Adrenal gland (tissue), 12 donors: ENCODE measurements around the gene LDB2. TPM values are rescaled to one million over a fixed set of nuclear protein-coding genes. Genes with fewer than 3 reads are reported as not detected.

Experiments
- DNase-seq, 7 donors: peaks; one replicate each; pipeline ENCODE4 v3.0.0-alpha.2; 2019 to 2020
- H3K27ac ChIP-seq, 5 donors: fragments of 200-600 bp; sonication (generic) in 4 of 5; 1 replicate in 3 of 5; 2 replicates in 2 of 5; pipeline versions ENCODE4 v1.5.1 to v1.8.0; 2016 to 2020; ENCODE audit warnings: mild to moderate bottlenecking in 1 of 5
- H3K27me3 ChIP-seq: fragments of 200-600 bp; 2 replicates; pipeline ENCODE4 v1.8.0; 2021
- H3K36me3 ChIP-seq, 2 donors: fragments of 200-600 bp; replicated peaks in 1 of 2; 1 replicate in 1 of 2; 2 replicates in 1 of 2; pipeline versions ENCODE4 v1.5.1 to v1.8.0; 2018 to 2022
- H3K4me1 ChIP-seq, 2 donors: fragments of 200-600 bp; replicated peaks in 1 of 2; 1 replicate in 1 of 2; 2 replicates in 1 of 2; pipeline versions ENCODE4 v1.5.1 to v1.8.0; 2018 to 2021
- H3K4me3 ChIP-seq, 4 donors: fragments of 200-600 bp; sonication (generic) in 3 of 4; one replicate each; pipeline ENCODE4 v1.5.1; 2016 to 2018
- H3K9me3 ChIP-seq, 3 donors: fragments of 200-600 bp; sonication (generic) in 1 of 3; replicated peaks in 1 of 3; 1 replicate in 2 of 3; 2 replicates in 1 of 3; pipeline versions ENCODE4 v1.5.1 to v1.8.0; 2016 to 2021
- POLR2A ChIP-seq, 2 donors: fragments of 450-650 bp; IDR thresholded peaks; one replicate each; pipeline ENCODE4 v1.6.1; 2017; ENCODE audit warnings: antibody characterized with exemption in 2 of 2, mild to moderate bottlenecking in 2 of 2, moderate library complexity in 1 of 2
- WGBS, 4 donors: extraction: QIAGEN DNeasy Blood & Tissue Kit in 2 of 4; methylation state at CpG; one replicate each; pipeline versions ENCODE4 v1.1.5 to v1.1.7; 2013 to 2017; 5-methylcytosine and 5-hydroxymethylcytosine counted together
- intact Hi-C, 2 donors: fragments of 100-400 bp; cut with DNase I; formaldehyde crosslinking; loops; one replicate each; pipeline versions ENCODE4 v1.14.1 to v1.15.0; 2022 to 2023
- polyA plus RNA-seq, 3 donors: library from polyadenylated mRNA; stranded (reverse); fragments of 200-250 nt in 2 of 3; fragments of 350-450 nt in 1 of 3; fragmentation: Illumina TruSeq in 1 of 3; extraction: RNeasy Lipid Tissue Mini Kit (QIAGEN cat#74804) in 1 of 3; gene quantifications; one replicate each; pipeline ENCODE4 v1.2.3, GENCODE V29; 2013 to 2014
- total RNA-seq, 9 donors: library from RNA; depleted of rRNA in 4 of 9; stranded (reverse); fragments of >200 nt in 4 of 9; fragments of 120-200 nt in 1 of 9; fragmentation: NEBNext Ultra II Directional in 1 of 9; extraction: Animal tissue kit (Norgen Biotek cat#: 25700) in 1 of 9; gene quantifications; one replicate each; pipeline versions ENCODE4 v1.1.0 to v1.2.4, GENCODE V29; 2013 to 2023
- TF ChIP-seq, protein P1 (sequence below), 6 experiments: fragments of 450-650 bp in 4 of 6; fragments of 200-600 bp in 2 of 6; sonication (generic) in 1 of 6; IDR thresholded peaks; 1 replicate in 5 of 6; 2 replicates in 1 of 6; pipeline versions ENCODE4 v1.5.1 to v1.8.0; 2016 to 2021; ENCODE audit warnings: antibody characterized with exemption in 6 of 6, mild to moderate bottlenecking in 2 of 6, moderate library complexity in 1 of 6
- donor health status: healthy with polysubstance abuse.
- donor health status: Bipolar disorder and iron deficiency.
- donor health status: DM: yes; HTN: yes; CAD: no.
- donor health status: DM: no; HTN: no; CAD: no.
- donor health status: DM: no; HTN: no; CAD: no.
- donor health status: DM: yes; HTN: yes; CAD: no.

LDB2 gene
- total and polyA plus RNA-seq, 12 donors = 17.1 to 51.1 (median 27.0) TPM

DNA sequence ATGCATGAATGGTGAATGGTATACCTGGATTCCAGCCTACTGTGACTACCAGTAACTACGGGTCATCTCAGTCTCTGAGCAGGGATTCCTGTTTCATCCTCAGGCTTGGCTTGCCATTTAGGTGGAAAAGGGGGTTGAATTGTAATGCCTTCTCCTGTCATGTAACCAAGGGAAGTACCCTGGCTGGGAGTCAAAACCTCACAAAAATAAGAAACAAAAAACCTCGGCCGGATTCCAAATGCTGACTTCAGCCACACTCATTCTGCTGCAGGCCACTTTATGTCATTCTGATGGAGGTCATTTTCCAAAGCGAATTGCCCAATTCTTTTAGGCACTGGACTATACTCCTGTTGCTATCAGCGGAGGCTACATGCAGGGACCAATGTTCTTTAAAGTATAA is 324.7 kb downstream of the LDB2 start:
- intact Hi-C loops = no loop called here
- no peaks in the 10 kb centered on the region for H3K27me3 ChIP-seq
- TF ChIP-seq, protein P1, sequence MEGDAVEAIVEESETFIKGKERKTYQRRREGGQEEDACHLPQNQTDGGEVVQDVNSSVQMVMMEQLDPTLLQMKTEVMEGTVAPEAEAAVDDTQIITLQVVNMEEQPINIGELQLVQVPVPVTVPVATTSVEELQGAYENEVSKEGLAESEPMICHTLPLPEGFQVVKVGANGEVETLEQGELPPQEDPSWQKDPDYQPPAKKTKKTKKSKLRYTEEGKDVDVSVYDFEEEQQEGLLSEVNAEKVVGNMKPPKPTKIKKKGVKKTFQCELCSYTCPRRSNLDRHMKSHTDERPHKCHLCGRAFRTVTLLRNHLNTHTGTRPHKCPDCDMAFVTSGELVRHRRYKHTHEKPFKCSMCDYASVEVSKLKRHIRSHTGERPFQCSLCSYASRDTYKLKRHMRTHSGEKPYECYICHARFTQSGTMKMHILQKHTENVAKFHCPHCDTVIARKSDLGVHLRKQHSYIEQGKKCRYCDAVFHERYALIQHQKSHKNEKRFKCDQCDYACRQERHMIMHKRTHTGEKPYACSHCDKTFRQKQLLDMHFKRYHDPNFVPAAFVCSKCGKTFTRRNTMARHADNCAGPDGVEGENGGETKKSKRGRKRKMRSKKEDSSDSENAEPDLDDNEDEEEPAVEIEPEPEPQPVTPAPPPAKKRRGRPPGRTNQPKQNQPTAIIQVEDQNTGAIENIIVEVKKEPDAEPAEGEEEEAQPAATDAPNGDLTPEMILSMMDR (IDR thresholded peaks at IDR 0.05) = no peak
- TF ChIP-seq POLR2A (IDR thresholded peaks at IDR 0.05) = no peak
- no peaks in the 10 kb centered on the region for H3K9me3 ChIP-seq
- 41 to 50% (median 43%) methylated on average over 5 of the region's 5 CpGs for whole genome bisulfite sequencing, 4 donors
- no peak overlapping the region for H3K4me3 ChIP-seq
- peak in 6 of 7 donors; percentile 44 to 72 (median 66) for DNase-seq
- H3K27ac ChIP-seq = peak overlapping the region in 1 of 5 donors; percentile 33
- peaks cover 0 to 9% of the 10 kb centered on the region in 2 donors for H3K4me1 ChIP-seq
- H3K36me3 ChIP-seq = no peaks in the 10 kb centered on the region

DNA sequence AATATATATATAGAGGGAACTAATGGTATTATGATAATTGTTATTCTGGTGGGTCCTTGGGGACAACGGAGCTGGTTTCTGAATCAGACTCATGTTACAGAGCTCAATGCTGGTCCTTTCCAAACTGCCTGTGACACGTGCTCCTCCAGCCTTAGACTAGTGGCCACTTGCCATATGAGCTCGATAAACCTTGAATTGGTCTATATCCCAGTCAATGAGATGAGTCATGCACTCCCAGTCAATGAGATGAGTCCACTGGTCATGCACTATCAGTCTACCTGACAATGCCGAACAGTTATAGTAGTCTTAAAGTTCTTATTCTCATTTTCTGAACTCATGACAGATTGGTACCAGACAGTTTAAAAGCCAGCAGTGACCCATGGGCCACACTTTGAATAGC is 325.2 kb downstream of the LDB2 start:
- Histone ChIP-seq H3K9me3 (no peaks in the 10 kb centered on the region), H3K4me3 (no peak overlapping the region), H3K27ac (peak overlapping the region in 1 of 5 donors; percentile 33), H3K36me3 (no peaks in the 10 kb centered on the region), H3K27me3 (no peaks in the 10 kb centered on the region), H3K4me1 (peaks cover 0 to 9% of the 10 kb centered on the region in 2 donors)
- WGBS, 4 donors = 52 to 64% (median 55%) methylated on average over 4 of the region's 4 CpGs
- peak in 3 of 7 donors; percentile 19 to 45 (median 44) for DNase-seq
- no peak for TF ChIP-seq POLR2A (IDR thresholded peaks at IDR 0.05)
- TF ChIP-seq, protein P1 (IDR thresholded peaks at IDR 0.05) = no peak
- intact Hi-C loops = no loop called here

DNA sequence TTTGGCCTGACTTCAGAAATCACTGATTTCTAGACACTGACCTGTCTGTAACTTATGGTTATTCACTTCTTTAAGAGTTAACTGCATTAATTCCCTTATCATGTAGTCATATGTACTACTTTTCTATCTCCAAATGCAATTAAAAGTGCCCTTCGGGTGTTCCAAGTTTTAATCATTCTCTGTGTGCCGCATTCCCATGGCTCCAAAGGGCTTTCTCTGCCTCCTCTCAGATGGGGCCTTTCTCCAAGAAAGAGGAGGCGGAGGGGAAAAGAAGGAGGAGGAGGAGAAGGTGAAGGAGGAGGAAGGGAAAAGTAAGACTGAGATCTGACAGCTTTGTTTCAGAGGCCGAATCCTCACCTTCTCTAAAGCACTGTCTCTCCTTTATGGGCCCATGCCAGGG is 325.8 kb downstream of the LDB2 start:
- DNase-seq = no peak
- H3K27ac ChIP-seq = no peak overlapping the region
- TF ChIP-seq, protein P1 (IDR thresholded peaks at IDR 0.05) = no peak
- no peak for TF ChIP-seq POLR2A (IDR thresholded peaks at IDR 0.05)
- H3K36me3 ChIP-seq = no peaks in the 10 kb centered on the region
- intact Hi-C loops = no loop called here
- no peaks in the 10 kb centered on the region for H3K27me3 ChIP-seq
- no peak overlapping the region for H3K4me3 ChIP-seq
- WGBS, 4 donors = 84 to 90% (median 87%) methylated on average over 4 of the region's 4 CpGs
- H3K4me1 ChIP-seq = peaks cover 0 to 9% of the 10 kb centered on the region in 2 donors
- no peaks in the 10 kb centered on the region for H3K9me3 ChIP-seq

DNA sequence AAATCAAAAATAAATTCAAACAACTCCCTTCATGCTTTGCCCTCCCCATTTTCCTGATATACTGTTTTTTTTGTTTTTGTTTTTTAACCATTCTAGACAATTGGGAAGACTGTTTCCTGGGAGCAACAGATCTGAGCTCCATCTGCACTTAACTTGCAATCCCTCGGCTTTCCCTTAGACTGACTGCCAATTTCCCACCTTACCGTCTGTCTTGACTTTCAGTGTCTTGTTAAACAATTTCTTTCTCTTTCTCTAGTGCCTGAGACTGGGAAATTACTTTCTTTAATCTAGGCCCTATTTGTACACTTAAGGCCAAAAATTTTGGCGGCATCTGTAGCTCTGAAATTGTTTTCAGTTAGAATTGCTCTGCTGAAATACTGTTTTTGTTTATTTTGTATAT is 326.3 kb downstream of the LDB2 start:
- DNase-seq = no peak
- Histone ChIP-seq H3K27ac (no peak overlapping the region), H3K4me1 (peaks cover 0 to 9% of the 10 kb centered on the region in 2 donors), H3K27me3 (no peaks in the 10 kb centered on the region), H3K4me3 (no peak overlapping the region), H3K9me3 (no peaks in the 10 kb centered on the region), H3K36me3 (no peaks in the 10 kb centered on the region)
- intact Hi-C loops = no loop called here
- 88 to 93% (median 92%) methylated on average over 3 of the region's 3 CpGs for WGBS, 4 donors
- TF ChIP-seq, protein P1 (IDR thresholded peaks at IDR 0.05) = no peak
- TF ChIP-seq POLR2A (IDR thresholded peaks at IDR 0.05) = no peak
